Measurements from ENCODE around the gene SGMS1.

The SGMS1 gene

DNA sequence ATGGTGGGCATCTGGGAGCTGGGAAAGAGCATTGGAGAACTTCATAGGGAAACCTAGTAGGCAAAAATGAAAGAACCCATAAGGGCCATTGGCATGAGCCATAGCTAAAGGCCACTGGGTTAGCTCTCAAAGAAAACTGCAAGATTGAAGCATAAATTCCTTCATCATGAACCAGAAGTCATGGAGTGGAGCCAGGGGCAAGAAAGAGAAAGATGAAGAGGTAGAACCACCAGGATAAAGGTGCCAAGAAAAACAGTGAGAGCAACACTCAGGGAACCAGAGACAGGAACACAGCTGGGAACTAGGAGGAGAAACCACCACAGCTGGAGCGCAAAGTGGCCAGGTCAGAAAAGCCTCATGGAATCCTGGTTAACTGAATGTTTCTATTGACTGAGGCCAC, 11.5 kb upstream of the SGMS1 start:
- DNase-seq = no peak

DNA sequence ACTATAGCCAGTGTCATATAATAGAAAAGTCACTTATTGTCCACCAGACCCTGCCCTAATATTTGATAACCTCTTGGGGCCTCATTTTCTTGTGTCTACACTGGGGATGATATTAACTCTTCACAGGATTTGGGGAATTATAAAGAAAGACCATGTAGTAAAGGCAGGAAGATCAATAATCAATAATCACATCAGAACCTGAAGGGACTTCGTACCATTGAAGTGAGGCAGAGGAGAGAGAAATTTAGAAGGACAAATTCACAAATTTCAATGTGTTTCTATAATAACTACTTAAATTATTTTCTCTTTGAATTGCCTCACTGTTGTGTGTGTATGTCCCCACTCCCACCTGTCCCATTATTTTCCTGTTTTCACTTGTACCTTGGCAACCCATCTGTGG, 10.7 kb upstream of the SGMS1 start:
- DNase-seq = no peak

DNA sequence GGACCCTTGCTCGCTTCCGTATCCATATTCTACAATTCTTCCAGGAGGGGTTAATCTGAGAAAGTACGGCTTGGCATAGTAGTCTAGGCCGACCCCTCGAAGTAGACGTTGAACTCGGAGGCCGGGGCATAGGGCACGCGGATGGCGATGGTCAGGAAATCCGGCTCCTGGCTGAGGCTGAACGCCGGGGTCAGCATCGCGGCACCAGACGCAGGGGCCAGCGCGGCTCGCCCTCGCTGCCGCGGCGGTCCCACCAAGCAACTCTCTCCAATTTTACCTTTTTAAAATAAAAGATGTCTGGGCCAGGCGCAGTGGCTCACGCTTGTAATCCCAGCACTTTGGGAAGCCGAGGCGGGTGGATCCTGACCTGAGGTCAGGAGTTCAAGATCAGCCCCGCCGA, 7.3 kb upstream of the SGMS1 start:
- no peak for DNase-seq

DNA sequence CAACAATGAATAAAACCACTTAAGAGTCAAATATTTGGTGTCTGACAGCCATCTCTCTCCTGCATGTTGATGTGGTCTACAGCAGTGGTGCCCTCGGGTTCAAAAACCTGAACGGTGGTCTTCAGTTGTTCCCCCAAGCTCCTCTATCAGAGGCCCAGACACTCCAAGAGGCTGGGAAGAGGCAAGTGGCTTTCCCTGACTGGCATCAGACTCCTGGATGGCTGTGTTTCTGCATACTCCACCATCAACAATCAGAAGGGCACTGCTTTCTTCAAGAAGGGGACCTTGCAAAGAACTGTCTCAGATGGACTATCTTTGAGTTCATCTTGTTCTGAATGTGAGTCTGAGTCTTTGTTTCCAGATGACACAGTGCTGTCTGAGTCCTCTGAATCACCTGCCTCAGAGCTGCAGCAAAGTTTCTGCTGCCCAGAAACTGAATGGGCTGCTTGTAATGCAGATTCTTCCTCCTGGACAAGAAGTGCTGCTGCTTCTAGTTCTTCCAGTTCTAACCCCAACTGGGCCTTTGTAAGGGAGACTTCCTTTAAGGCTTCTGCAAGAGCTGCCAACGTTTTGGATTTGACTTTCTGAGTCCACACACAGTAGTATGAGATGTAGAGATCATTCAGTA, 5.9 kb upstream of the SGMS1 start:
- DNase-seq = no peak

DNA sequence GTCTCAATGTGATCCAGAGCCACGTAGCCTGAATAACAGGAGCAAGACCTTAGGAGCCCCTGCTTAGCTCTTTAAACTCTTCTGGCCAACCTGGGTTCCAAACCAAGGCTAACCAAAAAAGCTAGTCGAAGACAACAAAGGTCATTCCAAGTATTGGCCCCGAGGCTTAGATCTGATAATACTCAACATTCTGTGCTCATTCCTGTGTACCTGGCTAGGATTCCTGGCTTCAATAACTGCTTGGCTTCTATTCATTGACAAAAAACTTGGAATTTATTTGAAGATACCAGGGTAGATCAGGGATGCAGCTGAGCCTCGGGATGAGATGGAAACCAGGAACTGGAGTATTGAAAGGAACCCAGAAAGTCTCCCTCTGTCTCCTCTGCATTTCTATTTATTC, 4.1 kb upstream of the SGMS1 start:
- DNase-seq = no peak

DNA sequence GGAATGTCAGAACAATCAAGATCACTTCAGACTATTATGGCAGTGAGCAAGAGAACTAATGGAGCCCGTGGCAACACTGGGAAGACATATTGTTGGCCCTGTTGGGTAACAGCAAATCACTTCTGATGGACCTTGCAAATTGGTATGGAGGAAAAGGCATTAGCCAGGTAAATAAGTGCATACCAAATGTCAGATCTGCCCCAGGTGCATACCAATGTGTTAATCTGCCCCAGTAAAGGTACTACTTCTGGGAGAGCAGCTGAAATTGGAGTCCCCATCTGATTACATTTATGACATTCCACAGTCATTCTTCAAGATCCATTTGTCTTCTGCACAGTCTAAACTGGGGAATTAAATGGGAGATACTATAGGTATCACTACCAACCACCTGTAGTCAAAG, 3.7 kb upstream of the SGMS1 start:
- DNase-seq = no peak

DNA sequence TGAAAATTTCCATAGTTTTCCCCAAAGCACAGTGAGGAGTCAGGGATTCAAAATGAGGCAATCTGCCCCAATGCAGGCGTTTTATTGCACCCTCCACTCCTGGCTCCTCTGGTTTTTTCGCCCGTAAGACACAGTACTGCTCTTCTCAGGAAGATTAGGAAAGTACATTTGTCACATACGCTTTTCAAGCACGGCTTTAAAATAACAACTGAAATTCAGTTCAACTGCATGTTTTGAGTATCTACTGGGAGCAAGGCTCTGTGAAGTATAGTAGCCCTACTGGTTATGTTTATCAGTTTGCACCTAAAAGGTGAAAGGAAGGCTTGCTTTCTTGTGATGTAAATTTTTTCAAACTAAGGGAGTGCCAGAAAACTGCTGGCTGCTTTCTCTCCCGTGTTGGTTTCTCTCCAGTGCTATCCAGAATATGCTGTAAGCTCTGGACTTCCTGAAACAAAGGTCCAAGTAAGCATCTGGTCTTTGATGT, 1.9 kb upstream of the SGMS1 start:
- no peak for DNase-seq

DNA sequence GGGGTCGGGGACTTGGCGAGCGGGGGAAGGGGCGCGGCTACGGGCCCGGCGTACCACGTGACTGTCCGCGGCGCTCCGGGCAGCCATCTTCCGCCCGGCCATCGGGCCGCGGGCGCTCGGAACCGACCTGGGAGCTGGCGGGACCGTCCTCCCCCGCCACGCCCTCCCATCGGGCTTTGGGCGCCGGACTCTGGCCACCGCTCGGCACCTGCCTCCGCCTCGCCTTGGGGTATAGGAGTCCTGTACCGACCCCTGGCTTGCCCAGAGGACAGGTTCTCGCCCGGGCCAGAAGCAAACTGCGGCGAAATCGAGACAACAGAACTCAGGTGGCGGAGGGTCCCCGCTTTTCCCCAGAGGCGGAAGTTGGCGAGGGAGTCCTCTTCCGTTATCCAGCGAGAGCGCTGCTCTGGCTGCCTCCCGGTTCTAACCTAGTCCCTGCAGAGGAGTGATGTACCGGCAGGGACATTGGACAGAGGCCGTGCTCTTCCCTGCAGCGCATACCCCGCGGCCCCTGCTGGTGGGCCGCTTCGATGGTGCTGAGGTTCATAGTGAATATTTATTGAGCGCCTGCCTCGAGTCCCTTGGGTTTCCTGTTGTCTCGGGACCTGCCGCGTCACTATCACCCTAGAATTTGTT, 1.2 kb upstream of the SGMS1 start:
- DNase-seq = peak; percentile 55

DNA sequence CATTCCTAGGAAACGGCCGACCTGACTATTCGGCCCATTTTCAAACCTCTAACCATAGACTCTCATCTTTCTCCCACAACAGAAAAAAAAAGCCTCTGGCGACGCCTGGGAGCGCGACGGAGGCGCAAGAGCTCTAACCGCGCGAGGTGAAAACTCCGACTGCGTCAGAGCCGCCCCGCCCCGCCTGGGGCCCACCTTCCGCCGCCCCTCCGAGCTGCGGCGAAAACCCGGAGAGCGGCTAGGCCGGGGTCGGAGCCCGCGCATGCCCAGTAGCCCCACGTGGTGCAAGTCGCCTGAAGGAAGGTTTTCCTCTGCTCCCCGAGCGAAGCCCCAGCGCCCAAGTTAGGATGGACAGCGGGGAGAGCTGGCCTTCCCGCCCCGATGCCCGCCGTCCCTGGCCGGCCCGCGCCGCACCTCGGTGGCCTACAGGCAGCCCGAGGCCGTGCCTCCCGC, 683 bp upstream of the SGMS1 start:
- DNase-seq = peak; percentile 98

DNA sequence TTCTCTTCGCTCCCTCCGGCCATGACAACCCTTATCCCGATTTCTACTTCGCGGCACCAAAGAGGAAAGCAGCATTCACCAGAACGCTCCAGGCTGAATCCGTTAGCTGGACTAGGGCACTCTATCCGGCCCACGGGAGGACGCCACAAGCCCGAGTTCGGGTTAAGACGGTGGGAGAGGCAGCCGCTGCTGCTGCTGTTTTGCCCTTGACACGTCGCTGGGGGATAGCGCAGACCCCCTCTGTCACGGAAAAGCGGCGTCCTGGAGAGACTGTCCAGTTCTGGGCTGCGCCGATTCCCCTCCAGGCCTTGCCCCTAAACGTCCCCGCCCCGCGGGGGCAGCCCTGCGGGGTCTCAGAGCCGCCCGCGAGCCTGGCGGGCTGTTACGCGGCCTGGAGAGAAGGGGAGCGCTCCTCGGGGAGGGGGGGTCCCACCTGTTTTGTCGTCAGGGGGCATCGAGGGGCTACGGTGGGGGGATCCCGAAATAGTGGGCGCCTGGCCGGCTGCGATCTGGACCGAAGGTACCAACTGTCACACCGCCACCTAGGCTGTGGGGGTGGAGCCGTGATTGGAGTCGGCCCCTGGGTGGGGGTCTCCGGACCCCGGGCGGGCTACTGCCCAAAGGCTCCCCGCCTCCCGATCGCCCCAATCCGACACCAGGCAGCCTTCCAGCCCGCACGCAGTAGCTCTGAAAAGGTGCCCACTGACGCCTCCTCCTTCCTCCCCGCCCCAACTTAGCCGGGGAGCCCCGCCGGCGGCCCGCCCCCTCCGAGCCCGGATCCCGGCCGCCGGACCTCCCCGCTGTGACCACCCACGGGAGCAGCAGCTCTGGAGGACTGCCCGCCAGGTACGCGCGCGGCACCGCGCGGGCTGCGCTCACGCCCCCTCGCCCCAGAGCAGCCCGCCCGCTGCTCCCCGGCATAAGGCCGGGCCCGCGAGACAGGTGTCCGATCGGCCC, 772 bp downstream of the SGMS1 start:
- DNase-seq = peak; percentile 40

DNA sequence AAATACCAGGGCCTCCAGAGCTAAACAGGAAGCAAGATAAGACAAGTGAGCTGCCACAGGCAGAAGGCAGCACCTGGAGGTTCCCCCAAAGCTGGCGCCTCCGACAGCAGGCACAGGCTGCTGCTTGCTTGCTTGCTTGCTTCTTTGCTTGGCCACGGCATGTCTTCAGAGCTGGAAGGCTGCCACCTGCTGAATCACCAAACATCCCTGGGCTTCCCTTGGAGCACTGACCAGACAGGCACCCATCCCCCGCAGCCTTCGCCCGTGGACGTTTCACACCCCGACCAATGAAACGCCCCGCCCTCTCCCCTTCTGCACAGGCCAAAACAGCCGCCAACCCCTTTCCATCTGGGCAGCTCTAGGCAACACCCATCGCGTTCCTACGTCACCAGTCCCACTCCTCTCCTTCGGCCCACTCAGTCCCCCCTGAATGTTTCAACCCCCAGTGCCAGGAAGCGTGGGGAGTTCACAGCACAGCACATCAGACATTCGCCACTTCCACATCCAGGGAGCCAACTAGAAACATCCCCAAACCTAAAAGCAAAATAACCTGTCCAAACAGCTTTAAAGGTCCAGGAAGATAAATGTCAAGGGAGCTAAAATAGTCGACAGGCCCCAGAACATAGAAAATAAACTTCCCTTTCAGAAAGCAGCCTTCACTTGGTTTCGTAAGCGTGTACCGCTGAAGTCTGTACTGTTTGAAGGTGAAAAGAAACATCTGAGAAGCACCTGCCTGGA, 1.6 kb downstream of the SGMS1 start:
- DNase-seq = peak; percentile 53

DNA sequence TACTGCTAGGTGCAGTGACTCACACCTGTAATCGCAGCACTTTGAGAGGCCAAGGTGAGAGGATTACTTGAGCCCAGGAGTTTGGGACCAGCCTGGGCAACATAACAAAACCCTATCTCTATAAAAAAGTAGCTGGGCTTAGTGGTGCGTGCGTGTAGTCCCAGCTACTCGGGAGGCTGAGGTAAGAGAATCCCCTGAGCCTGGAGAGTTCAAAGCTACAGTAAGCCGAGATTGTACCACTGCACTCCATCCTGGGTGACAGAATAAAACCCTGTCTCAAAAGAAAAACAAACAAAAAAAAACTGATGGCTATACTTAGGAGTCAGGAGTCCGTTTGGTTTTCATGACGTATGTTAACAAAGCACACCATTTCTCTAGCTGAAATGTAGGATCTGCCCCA, 2.9 kb downstream of the SGMS1 start:
- no peak for DNase-seq

DNA sequence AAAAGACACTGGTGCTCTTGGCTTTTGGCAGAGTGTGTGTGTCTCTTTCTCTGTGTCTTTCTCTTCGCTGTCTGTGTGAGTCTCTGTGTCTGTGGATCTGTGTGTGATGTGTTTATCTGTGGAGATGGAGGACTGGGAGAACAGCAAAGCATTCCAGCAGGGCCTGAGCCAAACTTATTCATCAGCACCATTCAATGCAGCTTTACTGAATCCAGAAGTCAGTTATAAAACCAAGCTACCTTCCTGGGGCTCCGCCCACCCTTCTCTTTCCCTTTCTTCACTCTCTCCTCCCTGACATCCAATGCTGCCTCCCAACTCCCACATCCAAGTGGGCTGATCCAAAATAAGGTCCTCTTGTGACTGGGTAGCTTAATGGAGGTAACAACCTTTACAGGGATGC, 3.9 kb downstream of the SGMS1 start:
- no peak for DNase-seq

DNA sequence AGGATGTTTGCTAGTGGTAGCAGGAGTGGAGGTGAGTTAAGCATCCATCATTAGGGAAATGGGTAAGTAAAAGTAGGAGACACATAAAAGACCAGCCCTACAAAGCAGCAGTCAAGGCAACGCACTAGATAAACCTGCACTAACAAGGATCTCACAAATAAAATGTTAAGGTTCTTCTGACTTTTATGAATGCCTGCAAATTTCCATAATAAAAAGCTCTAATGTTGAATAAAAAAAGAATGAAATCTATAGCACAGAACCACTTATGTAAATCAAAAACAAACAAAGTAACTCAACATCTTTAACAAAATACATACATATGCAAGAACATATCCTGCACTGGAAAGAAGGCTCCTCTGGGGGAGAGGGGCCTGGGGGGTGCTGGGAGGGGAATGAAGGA, 4.6 kb downstream of the SGMS1 start:
- DNase-seq = no peak

DNA sequence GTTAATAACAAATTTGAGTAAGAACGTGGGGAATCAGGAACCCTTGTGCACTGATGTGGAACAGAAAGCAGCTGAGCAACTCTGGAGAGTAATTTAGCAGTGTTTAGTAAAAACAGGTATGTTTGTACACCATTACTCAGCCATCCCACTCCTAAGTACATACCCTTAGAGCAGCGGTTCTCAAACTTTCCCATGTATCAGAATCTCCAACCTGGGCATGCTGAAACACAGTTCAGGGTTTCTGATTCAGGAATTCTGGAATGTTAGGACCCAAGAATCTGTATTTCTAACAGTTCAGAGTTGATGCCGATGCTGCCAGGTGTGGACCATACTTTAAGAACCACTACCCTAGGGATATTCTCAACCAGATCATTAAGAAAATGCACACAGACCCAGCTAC, 5.1 kb downstream of the SGMS1 start:
- no peak for DNase-seq

DNA sequence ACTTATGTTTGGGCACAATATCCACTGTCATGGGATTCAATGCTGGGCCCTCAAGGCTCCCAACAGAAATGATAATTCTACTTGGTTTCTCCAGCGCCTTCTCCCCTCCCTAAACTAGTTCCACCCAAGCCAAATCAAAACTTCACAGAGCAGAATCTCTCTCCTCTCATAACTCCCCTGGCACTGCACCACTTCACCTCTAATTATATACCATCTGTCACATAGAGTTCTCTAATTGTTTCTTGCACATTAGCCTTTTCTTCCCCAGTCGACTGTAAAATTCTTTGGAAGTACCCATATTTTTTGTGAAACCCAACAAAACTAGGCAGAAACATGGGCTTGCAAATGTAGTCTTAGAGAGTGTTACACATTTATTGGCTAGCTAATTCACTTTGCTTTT, 8.1 kb downstream of the SGMS1 start:
- no peak for DNase-seq

DNA sequence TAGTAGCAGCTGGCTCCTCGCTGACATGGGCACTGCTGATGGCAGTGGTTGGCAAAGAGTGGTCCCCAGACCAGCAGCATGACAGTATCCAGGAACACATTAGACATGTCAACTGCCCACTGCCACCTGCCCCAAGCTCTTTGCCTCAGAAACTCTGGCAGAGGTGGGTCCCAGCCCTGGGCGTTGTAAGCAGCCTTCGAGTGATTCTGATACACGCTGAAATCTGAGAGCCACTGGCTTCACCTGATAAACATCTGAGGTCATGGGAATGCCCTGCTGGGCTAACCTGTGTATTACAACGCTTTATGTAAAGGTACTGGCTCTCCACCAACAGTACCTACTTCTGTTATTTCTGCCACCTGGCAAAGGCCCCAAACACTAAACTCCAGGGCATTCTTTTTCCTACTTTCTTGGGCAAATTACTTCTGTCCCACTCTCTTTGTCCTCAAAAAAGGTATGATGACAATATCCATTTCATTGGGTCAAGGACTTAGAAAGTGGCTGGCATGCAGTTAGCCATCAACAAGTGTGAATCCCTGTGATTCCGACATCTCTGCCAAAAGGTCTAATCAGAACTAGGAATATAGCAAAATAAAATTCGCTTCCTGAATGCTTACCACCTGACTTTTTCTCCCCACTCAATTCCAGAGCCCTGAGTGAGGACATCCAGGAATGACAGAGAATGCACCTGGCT, 9.2 kb downstream of the SGMS1 start:
- DNase-seq = no peak

DNA sequence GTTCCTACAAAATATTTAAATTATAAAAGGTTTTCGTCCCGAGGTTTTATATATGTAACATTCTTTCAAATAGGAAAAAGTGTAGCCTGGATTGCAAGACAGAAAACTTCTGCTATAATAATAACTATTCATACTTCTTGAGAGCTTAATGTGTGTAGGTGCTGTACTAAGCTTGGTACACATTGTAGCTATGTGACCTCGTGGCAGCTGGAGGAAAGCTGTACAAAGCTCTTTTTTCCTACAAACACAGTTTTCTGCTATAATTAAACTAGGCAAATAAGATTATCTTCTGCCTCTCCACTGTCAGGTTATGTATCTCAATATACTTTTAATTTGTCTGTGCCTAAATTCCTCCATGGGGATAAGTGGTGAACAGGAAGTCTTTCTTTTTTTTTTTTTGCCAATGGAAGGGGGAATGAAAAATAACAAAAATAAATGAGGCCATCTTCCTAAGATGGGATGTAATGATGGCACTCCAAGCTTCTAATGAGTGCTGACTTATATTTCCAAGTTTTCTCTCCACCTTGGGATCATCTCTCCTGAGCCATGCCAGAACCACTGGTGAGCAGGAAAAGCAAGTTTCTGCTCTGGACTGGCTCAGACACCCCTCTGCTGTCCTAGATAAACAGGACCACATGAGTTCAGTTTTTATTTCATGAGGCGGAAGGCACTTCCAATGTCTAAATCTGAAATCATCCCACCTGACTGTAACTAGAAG, 9.9 kb downstream of the SGMS1 start:
- DNase-seq = no peak

DNA sequence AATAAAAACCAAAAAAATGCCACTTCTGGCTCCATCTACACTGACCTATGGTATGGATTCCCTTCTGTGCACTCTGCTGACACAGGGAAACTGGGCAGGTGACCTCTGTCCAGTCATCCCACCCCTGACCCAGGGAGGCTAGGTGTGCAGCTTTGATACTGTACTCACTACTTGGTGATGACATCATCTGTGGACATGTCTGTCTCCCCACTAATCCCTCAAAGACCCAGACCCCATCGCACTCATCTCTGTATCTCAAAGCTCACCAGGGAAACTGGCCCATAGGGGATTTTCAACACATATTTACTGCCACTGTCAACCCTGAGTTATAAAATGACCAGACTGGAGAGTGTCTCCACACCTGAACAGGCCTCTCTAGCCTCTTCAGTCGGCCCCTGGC, 10.6 kb downstream of the SGMS1 start:
- no peak for DNase-seq

DNA sequence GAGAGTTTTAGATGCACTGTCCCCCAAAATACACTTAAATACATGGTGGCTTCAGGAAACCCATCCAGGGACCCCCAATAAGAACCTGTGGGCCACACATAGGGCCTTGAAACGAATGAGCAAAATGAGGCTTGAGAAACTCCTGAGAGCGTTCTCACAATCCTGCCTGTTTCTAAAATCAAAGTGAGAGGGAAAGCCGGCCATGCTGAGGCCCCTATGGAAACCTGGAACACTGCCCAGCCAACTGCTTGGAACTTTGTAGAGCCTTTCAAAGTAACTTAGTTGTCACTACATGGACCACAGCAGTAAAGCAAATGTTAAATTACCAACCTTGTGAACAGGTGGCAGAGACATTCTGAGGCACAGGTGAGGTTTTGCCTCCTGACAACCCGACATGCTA, 13.4 kb downstream of the SGMS1 start:
- DNase-seq = no peak

DNA sequence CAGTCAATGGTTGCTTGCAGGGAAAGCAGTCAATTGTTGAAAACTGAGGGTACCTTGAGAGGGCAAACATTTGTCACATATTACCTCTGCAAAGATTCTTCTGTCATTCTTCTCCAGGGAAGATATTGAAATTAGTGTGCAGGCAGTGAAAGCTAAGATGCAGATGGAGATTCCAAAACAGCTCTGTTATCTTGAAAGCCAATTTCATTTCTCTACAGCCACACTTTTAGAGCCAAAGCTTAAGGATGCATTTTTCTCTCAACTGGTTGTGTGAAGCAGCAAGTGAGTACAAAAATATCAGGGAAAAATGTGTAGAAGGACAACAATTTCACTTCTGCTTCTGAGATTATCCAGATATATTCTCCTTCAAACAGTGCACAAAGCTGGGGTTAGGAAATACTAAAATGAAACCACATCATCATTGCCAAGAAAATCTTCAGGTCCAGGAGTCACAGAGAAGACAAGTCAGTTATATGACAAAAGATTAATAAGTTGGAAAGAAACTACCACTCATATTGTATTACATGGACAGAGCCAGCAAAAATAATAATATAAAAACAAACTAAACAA, 16.3 kb downstream of the SGMS1 start:
- no peak for DNase-seq

DNA sequence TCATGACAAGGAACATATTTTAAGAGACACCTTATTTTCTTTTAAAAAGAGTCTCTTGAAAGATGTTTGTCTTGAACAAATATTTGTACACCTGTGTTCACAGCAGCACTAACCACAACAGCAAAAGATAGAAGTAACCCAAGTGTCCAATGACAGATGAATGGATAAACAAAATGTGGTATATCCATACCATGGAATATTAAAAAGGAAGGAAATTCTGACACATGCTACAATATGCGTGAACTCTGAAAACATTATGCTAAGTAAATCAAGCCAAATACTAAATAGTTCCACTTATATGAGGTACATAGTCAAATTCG, 17.8 kb downstream of the SGMS1 start:
- no peak for DNase-seq

Measured in stimulated activated CD4-positive, alpha-beta T cell treated with anti-CD3 and anti-CD28 coated beads, Interleukin-4, amount 100 ng/mL, for 1 hour (primary cell).